HG02642 (cell line): ENCODE results near the gene DDX18.
"Not testable (repeated sequence)": the region's sequence is repeated elsewhere in the genome, so short reads cannot be mapped to it uniquely, and the experiment has no call there.

Experiments
- ATAC-seq: cut with Tn5 transposase; IDR thresholded peaks from one replicate; pipeline ENCODE4 v1.9.1; 2021; ENCODE audit warnings: mild to moderate bottlenecking; ENCODE audit not compliant: unreplicated experiment, poor library complexity

Gene DDX18

GRCh38 chr2:117814417-117815264, at the start of gene DDX18:
Gene DDX18, plus strand, starts transcription at chr2:117814691. Its CDS starts 87 bp downstream, at chr2:117814778.
- peak; percentile 98 for ATAC-seq

- ATAC-seq, result no peak
Measured at GRCh38 chr2:117770730-117771129, 43.8 kb upstream of the DDX18 start.

- no peak for ATAC-seq
Measured at GRCh38 chr2:117771969-117772630, 42.4 kb upstream of the DDX18 start.

- ATAC-seq, result no peak
Measured at GRCh38 chr2:117774716-117775115, 39.8 kb upstream of the DDX18 start.

GRCh38 chr2:117775703-117776219, 38.7 kb upstream of the DDX18 start:
- no peak for ATAC-seq

GRCh38 chr2:117776888-117777287, 37.6 kb upstream of the DDX18 start:
- no peak for ATAC-seq

GRCh38 chr2:117785740-117786139, 28.8 kb upstream of the DDX18 start:
- ATAC-seq, result peak; percentile 80

GRCh38 chr2:117786520-117786919, 28.0 kb upstream of the DDX18 start:
- no peak for ATAC-seq

- ATAC-seq, result no peak
Measured at GRCh38 chr2:117789505-117789904, 25.0 kb upstream of the DDX18 start.

- no peak for ATAC-seq
Measured at GRCh38 chr2:117794668-117795067, 19.8 kb upstream of the DDX18 start.

- no peak for ATAC-seq
Measured at GRCh38 chr2:117801826-117802225, 12.7 kb upstream of the DDX18 start.

GRCh38 chr2:117803644-117804325, 10.7 kb upstream of the DDX18 start:
- ATAC-seq, result not testable (repeated sequence)

GRCh38 chr2:117812443-117812842, 2.0 kb upstream of the DDX18 start:
- no peak for ATAC-seq

GRCh38 chr2:117815946-117816345, 1.5 kb downstream of the DDX18 start:
- no peak for ATAC-seq

GRCh38 chr2:117818921-117819320, 4.4 kb downstream of the DDX18 start:
- ATAC-seq, result no peak

GRCh38 chr2:117820444-117820843, 6.0 kb downstream of the DDX18 start:
- peak; percentile 75 for ATAC-seq

GRCh38 chr2:117825437-117825836, 10.9 kb downstream of the DDX18 start:
- no peak for ATAC-seq

- not testable (repeated sequence) for ATAC-seq
Measured at GRCh38 chr2:117827464-117827863, 13.0 kb downstream of the DDX18 start.

GRCh38 chr2:117828870-117829269, 14.4 kb downstream of the DDX18 start:
- ATAC-seq, result no peak

GRCh38 chr2:117832332-117832731, 17.8 kb downstream of the DDX18 start:
- ATAC-seq, result no peak
